Measurements from ENCODE around the gene ESRP2. TPM values are rescaled to one million over a fixed set of nuclear protein-coding genes. Genes with fewer than 3 reads are reported as not detected.

Gene ESRP2
- total and polyA plus RNA-seq, 7 donors, result under 0.01 to 50.0 (median 12.1) TPM; not detected in 1

DNA sequence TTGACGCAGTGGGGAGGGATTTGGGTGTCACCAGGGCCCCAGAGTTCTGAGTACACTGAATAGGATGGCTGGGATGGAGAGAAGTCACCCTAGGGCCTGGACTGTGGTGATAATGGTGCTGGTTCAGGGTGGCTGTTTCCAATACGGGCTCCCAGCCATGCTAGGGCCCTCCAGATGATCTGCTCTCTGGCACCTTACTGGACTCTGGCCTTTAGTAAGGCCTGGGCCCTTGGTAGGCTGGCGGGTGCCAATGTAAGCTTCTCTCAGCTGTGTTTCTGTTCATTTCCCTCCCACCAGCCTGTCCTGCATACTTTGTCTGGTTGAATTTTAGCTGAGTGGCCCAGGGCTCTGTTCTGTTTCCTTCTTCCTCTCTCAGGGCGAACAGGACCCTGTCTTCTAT is 12.0 kb upstream of the ESRP2 start:
- no peak for TF ChIP-seq POLR2A (IDR thresholded peaks at IDR 0.05)
- TF ChIP-seq POLR2AphosphoS5 (IDR thresholded peaks at IDR 0.05), result no peak
- TF ChIP-seq EP300 (IDR thresholded peaks at IDR 0.05), result no peak
- TF ChIP-seq CTCF (IDR thresholded peaks at IDR 0.05), result no peak
- H3K4me1 ChIP-seq, result peaks cover 0 to 47% (median 36%) of the 10 kb centered on the region in 4 donors
- no peak for DNase-seq
- H3K27ac ChIP-seq, result peak overlapping the region in 1 of 4 donors; percentile 16
- H3K27me3 ChIP-seq, result no peaks in the 10 kb centered on the region
- H3K9me3 ChIP-seq, result no peaks in the 10 kb centered on the region
- intact Hi-C loops (cut with DNase I), result no loop called here
- H3K4me3 ChIP-seq, result no peak overlapping the region
- 76 to 92% methylated on average over 4 of the region's 4 CpGs for WGBS, 2 donors
- H3K36me3 ChIP-seq, result peaks cover 0 to 39% (median 8%) of the 10 kb centered on the region in 4 donors

DNA sequence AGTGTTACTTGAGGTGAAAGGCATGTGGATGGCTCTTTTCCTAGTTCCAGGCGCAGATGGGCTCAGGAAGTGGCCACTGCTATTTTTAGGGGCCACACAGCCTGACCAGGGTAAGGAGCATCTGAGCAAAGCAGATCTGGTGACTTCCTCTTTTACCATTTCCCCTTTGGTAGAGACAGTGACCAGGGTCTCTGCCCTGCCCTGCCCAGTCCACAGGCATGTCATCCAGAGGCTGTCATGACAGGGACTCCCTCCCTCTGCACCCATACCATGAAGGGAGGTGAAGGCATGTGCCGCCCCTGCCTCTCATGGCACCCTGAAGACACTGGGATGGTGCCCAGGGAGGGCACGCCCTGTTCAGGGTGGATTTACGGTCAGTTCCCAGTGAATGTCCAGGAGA is 11.5 kb upstream of the ESRP2 start:
- peak overlapping the region in 2 of 4 donors; percentile 16 to 38 for H3K27ac ChIP-seq
- no peak overlapping the region for H3K4me3 ChIP-seq
- 85 to 89% methylated on average over 4 of the region's 4 CpGs for WGBS, 2 donors
- H3K27me3 ChIP-seq, result no peaks in the 10 kb centered on the region
- TF ChIP-seq CTCF (IDR thresholded peaks at IDR 0.05) (no peak), POLR2AphosphoS5 (IDR thresholded peaks at IDR 0.05) (no peak)
- peaks cover 0 to 42% (median 33%) of the 10 kb centered on the region in 4 donors for H3K4me1 ChIP-seq
- DNase-seq, result no peak
- peaks cover 0 to 33% (median 7%) of the 10 kb centered on the region in 4 donors for H3K36me3 ChIP-seq
- H3K9me3 ChIP-seq, result no peaks in the 10 kb centered on the region
- intact Hi-C loops (cut with DNase I), result no loop called here

GRCh38 chr16:68246666-68247065 is 10.7 kb upstream of the ESRP2 start:
- Histone ChIP-seq H3K9me3 (no peaks in the 10 kb centered on the region), H3K27me3 (no peaks in the 10 kb centered on the region), H3K4me3 (peak overlapping the region in 2 of 4 donors; percentile 72 to 90), H3K36me3 (peaks cover 0 to 27% (median 4%) of the 10 kb centered on the region in 4 donors), H3K27ac (peak overlapping the region in 1 of 4 donors; percentile 28), H3K4me1 (peaks cover 0 to 34% (median 31%) of the 10 kb centered on the region in 4 donors)
- WGBS, 2 donors, result 83 to 85% methylated on average over 5 of the region's 5 CpGs
- intact Hi-C loops (cut with DNase I), result no loop called here
- no peak for TF ChIP-seq EP300 (IDR thresholded peaks at IDR 0.05)
- TF ChIP-seq CTCF (IDR thresholded peaks at IDR 0.05), result no peak
- no peak for DNase-seq

DNA sequence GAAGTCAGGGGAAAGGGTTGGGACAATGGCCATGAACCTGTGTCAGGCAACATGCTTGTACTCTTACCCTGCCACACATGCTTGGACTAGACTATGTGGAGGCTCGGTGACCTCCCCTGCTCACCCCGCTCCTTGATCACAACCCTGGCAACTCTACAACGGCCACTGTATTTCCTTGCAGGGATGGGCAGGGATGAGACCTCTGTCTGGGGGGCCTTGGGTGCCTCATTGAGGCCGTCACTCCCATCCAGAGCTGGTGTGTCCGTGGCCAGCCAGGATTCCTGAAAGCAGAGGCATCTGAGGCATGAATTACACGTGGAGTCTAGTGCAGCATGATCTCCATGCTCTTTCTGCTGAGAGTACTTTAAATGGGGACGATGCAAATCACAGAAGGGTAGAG is 10.2 kb upstream of the ESRP2 start:
- no peaks in the 10 kb centered on the region for H3K9me3 ChIP-seq
- H3K4me1 ChIP-seq, result peaks cover 0 to 33% (median 31%) of the 10 kb centered on the region in 4 donors
- WGBS, 2 donors, result 90 to 92% methylated on average over 7 of the region's 7 CpGs
- H3K4me3 ChIP-seq, result peak overlapping the region in 3 of 4 donors; percentile 68 to 90 (median 72)
- no peak for DNase-seq
- intact Hi-C loops (cut with DNase I), result no loop called here
- peaks cover 0 to 27% (median 4%) of the 10 kb centered on the region in 4 donors for H3K36me3 ChIP-seq
- H3K27me3 ChIP-seq, result no peaks in the 10 kb centered on the region
- TF ChIP-seq CTCF (IDR thresholded peaks at IDR 0.05) (no peak), POLR2AphosphoS5 (IDR thresholded peaks at IDR 0.05) (no peak), EP300 (IDR thresholded peaks at IDR 0.05) (no peak), POLR2A (IDR thresholded peaks at IDR 0.05) (no peak)
- peak overlapping the region in 1 of 4 donors; percentile 75 for H3K27ac ChIP-seq

Data from sigmoid colon (tissue), 7 donors.